Mucosa of descending colon (tissue), 3 donors: Measurements from ENCODE around the gene ACSL3. TPM values are rescaled to one million over a fixed set of nuclear protein-coding genes. Genes with fewer than 3 reads are reported as not detected.

ENCODE experiments used
- ATAC-seq: fragments of 200-7000 bp; cut with Tn5 transposase; one replicate; pipeline ENCODE4 v1.9.1; 2020; ENCODE audit warnings: mild to moderate bottlenecking, moderate library complexity
- DNase-seq, 3 donors: peaks; one replicate each; pipeline ENCODE4 v3.0.0-alpha.2; 2020
- H3K36me3 ChIP-seq: fragments of 200-600 bp; one replicate; pipeline ENCODE4 v1.8.0; 2021; ENCODE audit warnings: low read depth, mild to moderate bottlenecking
- H3K4me1 ChIP-seq: fragments of 200-600 bp; one replicate; pipeline ENCODE4 v1.8.0; 2021; ENCODE audit warnings: low read depth, mild to moderate bottlenecking
- H3K4me3 ChIP-seq: fragments of 200-600 bp; one replicate; pipeline ENCODE4 v1.8.0; 2021; ENCODE audit warnings: mild to moderate bottlenecking
- H3K9me3 ChIP-seq: fragments of 200-600 bp; one replicate; pipeline ENCODE4 v1.8.0; 2021; ENCODE audit warnings: mild to moderate bottlenecking
- CTCF ChIP-seq: fragments of 200-600 bp; IDR thresholded peaks from one replicate; pipeline ENCODE4 v1.8.0; 2022; ENCODE audit warnings: antibody characterized with exemption, mild to moderate bottlenecking
- intact Hi-C, 2 donors: fragments of 100-400 bp; cut with DNase I in 1 of 2; cut with micrococcal nuclease in 1 of 2; formaldehyde crosslinking; loops; one replicate each; pipeline versions ENCODE4 v1.11.0 to v1.11.1; 2022; cut with DNase I, micrococcal nuclease
- total RNA-seq, 3 donors: library from RNA; stranded (reverse); fragmentation: NEBNext Ultra II Directional in 2 of 3; extraction: Animal tissue kit (Norgen Biotek cat#: 25700) in 2 of 3; gene quantifications; one replicate each; pipeline versions ENCODE4 v1.2.1 to v1.2.4, GENCODE V29; 2021 to 2023
- donor health status: DM: no; HTN: no; CAD: no; lungs with moderate emphysema.
- donor health status: DM: no; HTN: no; CAD: no.
- donor health status: DM: no; HTN: yes; CAD: no.

Gene ACSL3
- total RNA-seq, 3 donors from 2014 or later = 77.2 to 108 (median 93.0) TPM

GRCh38 chr2:222878301-222878876 lies 17.6 kb downstream of the ACSL3 start:
- Histone ChIP-seq H3K36me3 (no peaks in the 10 kb centered on the region), H3K4me1 (peaks cover 3% of the 10 kb centered on the region), H3K4me3 (no peak overlapping the region), H3K9me3 (no peaks in the 10 kb centered on the region)
- ATAC-seq = peak; percentile 77
- intact Hi-C loops = no loop called here
- TF ChIP-seq CTCF = no peak
- no peak for DNase-seq

- no peak for TF ChIP-seq CTCF
- Histone ChIP-seq H3K36me3 (no peaks in the 10 kb centered on the region), H3K4me3 (no peak overlapping the region), H3K4me1 (peaks cover 3% of the 10 kb centered on the region), H3K9me3 (no peaks in the 10 kb centered on the region)
- intact Hi-C loops = no loop called here
- ATAC-seq = peak; percentile 25
- no peak for DNase-seq
These were observed 18.2 kb downstream of the ACSL3 start for GRCh38 chr2:222878877-222879603.

GRCh38 chr2:222879604-222879933 lies 18.7 kb downstream of the ACSL3 start:
- Histone ChIP-seq H3K9me3 (no peaks in the 10 kb centered on the region), H3K4me1 (peaks cover 3% of the 10 kb centered on the region), H3K4me3 (no peak overlapping the region), H3K36me3 (no peaks in the 10 kb centered on the region)
- intact Hi-C loops = no loop called here
- no peak for TF ChIP-seq CTCF
- no peak for ATAC-seq
- DNase-seq = no peak

GRCh38 chr2:222882484-222882928 lies 21.7 kb downstream of the ACSL3 start:
- TF ChIP-seq CTCF = no peak
- Histone ChIP-seq H3K36me3 (no peaks in the 10 kb centered on the region), H3K4me3 (no peak overlapping the region), H3K4me1 (peaks cover 3% of the 10 kb centered on the region), H3K9me3 (no peaks in the 10 kb centered on the region)
- ATAC-seq (no peak), DNase-seq (no peak)
- intact Hi-C loops = no loop called here

GRCh38 chr2:222883420-222883819 lies 22.6 kb downstream of the ACSL3 start:
- no peaks in the 10 kb centered on the region for H3K36me3 ChIP-seq
- peaks cover 2% of the 10 kb centered on the region for H3K4me1 ChIP-seq
- no peaks in the 10 kb centered on the region for H3K9me3 ChIP-seq
- H3K4me3 ChIP-seq = no peak overlapping the region
- ATAC-seq (no peak), DNase-seq (no peak)
- TF ChIP-seq CTCF = no peak
- intact Hi-C loops = no loop called here
